Aorta (tissue), 5 donors: ENCODE results near the gene GRAMD1C. TPM values are rescaled to one million over a fixed set of nuclear protein-coding genes. Genes with fewer than 3 reads are reported as not detected.

Experiments used
- ATAC-seq: fragments of 200-7000 bp; cut with Tn5 transposase; one replicate; pipeline ENCODE4 v1.9.1; 2022; ENCODE audit warnings: moderate library complexity; ENCODE audit not compliant: low FRiP score
- DNase-seq, 2 donors: peaks; one replicate each; pipeline ENCODE4 v3.0.0-alpha.2; 2020
- H3K27ac ChIP-seq, 2 donors: one replicate each; pipeline ENCODE4 v1.5.1; 2013; ENCODE audit warnings: low read length in 2 of 2, mild to moderate bottlenecking in 2 of 2, moderate library complexity in 2 of 2, control low read depth in 1 of 2, inconsistent platforms in 1 of 2, low read depth in 1 of 2
- H3K27me3 ChIP-seq, 2 donors: one replicate each; pipeline ENCODE4 v1.6.1; 2013; ENCODE audit warnings: control low read depth in 1 of 2, low read length in 1 of 2, mild to moderate bottlenecking in 1 of 2, moderate library complexity in 1 of 2; ENCODE audit not compliant: insufficient read depth in 2 of 2, control insufficient read depth in 1 of 2
- H3K36me3 ChIP-seq, 2 donors: one replicate each; pipeline ENCODE4 v1.6.1; 2013; ENCODE audit warnings: control low read depth in 1 of 2, low read length in 1 of 2, mild to moderate bottlenecking in 1 of 2; ENCODE audit not compliant: insufficient read depth in 2 of 2, control insufficient read depth in 1 of 2
- H3K4me1 ChIP-seq, 2 donors: one replicate each; pipeline ENCODE4 v1.6.1; 2013; ENCODE audit warnings: low read length in 2 of 2, control low read depth in 1 of 2, mild to moderate bottlenecking in 1 of 2, moderate library complexity in 1 of 2; ENCODE audit not compliant: insufficient read depth in 2 of 2, control insufficient read depth in 1 of 2
- H3K4me3 ChIP-seq, 2 donors: one replicate each; pipeline ENCODE4 v1.5.1; 2013; ENCODE audit warnings: low read length in 2 of 2, control low read depth in 1 of 2, mild to moderate bottlenecking in 1 of 2
- H3K9me3 ChIP-seq: one replicate; pipeline ENCODE4 v1.6.1; 2013; ENCODE audit warnings: mild to moderate bottlenecking, low read length; ENCODE audit not compliant: control insufficient read depth
- whole genome bisulfite sequencing, 2 donors: extraction: QIAGEN DNeasy Blood & Tissue Kit; methylation state at CpG; one replicate each; pipeline ENCODE4 v1.1.7; 2013; 5-methylcytosine and 5-hydroxymethylcytosine counted together
- intact Hi-C, 2 donors: fragments of 100-400 bp; cut with DNase I; formaldehyde crosslinking; loops; one replicate each; pipeline versions ENCODE4 v1.14.2 to v1.15.0; 2022
- polyA plus RNA-seq, 2 donors: library from polyadenylated mRNA; stranded (reverse); fragments of 200-250 nt; gene quantifications; one replicate each; pipeline ENCODE4 v1.2.3, GENCODE V29; 2013
- total RNA-seq, 2 donors: library from RNA; stranded (reverse); fragmentation: NEBNext Ultra II Directional; extraction: Animal tissue kit (Norgen Biotek cat#: 25700); gene quantifications; one replicate each; pipeline ENCODE4 v1.2.1, GENCODE V29; 2021
- donor health status: healthy with polysubstance abuse.
- donor health status: Bipolar disorder and iron deficiency.
- donor health status: DM: no; HTN: no; CAD: no.
- donor health status: DM: no; HTN: no; CAD: no.
- donor health status: DM: yes; HTN: yes; CAD: no.

The GRAMD1C gene
- total and polyA plus RNA-seq, 4 donors, result 0.97 to 4.0 (median 2.6) TPM

GRCh38 chr3:113908133-113908532 lies 69.5 kb downstream of the GRAMD1C start:
- ATAC-seq (no peak), DNase-seq (no peak)
- H3K4me1 ChIP-seq, result no peaks in the 10 kb centered on the region
- no peak overlapping the region for H3K4me3 ChIP-seq
- intact Hi-C loops, result no loop called here
- H3K9me3 ChIP-seq, result no peaks in the 10 kb centered on the region
- H3K27me3 ChIP-seq, result no peaks in the 10 kb centered on the region
- H3K36me3 ChIP-seq, result no peaks in the 10 kb centered on the region
- H3K27ac ChIP-seq, result no peak overlapping the region

DNA sequence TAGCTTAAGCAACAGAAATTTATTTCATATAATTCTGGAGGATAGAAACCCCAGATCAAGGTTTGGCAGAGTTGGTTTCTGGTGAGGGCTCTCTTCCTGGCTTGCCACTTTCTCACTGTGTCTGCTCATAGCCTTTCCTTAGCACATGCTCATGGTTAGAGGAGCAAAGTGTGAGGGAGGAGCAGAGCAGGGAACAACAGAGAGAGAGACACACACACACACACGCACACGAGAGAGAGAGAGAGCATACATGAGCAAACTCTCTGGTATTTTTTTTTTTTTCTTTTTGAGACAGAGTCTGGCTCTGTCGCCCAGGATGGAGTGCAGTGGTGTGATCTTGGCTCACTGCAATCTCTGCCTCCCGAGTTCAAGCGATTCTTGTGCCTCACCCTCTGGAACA lies 72.4 kb downstream of the GRAMD1C start:
- DNase-seq (no peak), ATAC-seq (no peak)
- H3K27me3 ChIP-seq, result no peaks in the 10 kb centered on the region
- H3K9me3 ChIP-seq, result no peaks in the 10 kb centered on the region
- no peaks in the 10 kb centered on the region for H3K36me3 ChIP-seq
- intact Hi-C loops, result loop anchor here in 1 of 2 donors (5.0 to 10.0 kb wide), 2 partner anchors 74 to 176 kb away; partner anchors contain the start of gene GRAMD1C
- H3K27ac ChIP-seq, result no peak overlapping the region
- H3K4me3 ChIP-seq, result no peak overlapping the region
- no peaks in the 10 kb centered on the region for H3K4me1 ChIP-seq
- 53 to 68% methylated on average over 5 of the region's 5 CpGs for WGBS, 2 donors

- no peaks in the 10 kb centered on the region for H3K36me3 ChIP-seq
- no peak overlapping the region for H3K27ac ChIP-seq
- no peaks in the 10 kb centered on the region for H3K27me3 ChIP-seq
- ATAC-seq, result no peak
- H3K4me1 ChIP-seq, result no peaks in the 10 kb centered on the region
- intact Hi-C loops, result loop anchor here in 1 of 2 donors (5.0 to 10.0 kb wide), 2 partner anchors 75 to 178 kb away; partner anchors contain the start of gene GRAMD1C
- DNase-seq, result no peak
- WGBS, 2 donors, result 63 to 74% methylated on average over 3 of the region's 3 CpGs
- H3K9me3 ChIP-seq, result no peaks in the 10 kb centered on the region
- H3K4me3 ChIP-seq, result no peak overlapping the region
Measured at GRCh38 chr3:113912552-113913236, 74.1 kb downstream of the GRAMD1C start.

- intact Hi-C loops, result loop anchor here in 1 of 2 donors (5.0 to 10.0 kb wide), 2 partner anchors 77 to 180 kb away; partner anchors contain the start of gene GRAMD1C
- Histone ChIP-seq H3K4me1 (no peaks in the 10 kb centered on the region), H3K27ac (no peak overlapping the region), H3K27me3 (no peaks in the 10 kb centered on the region), H3K4me3 (no peak overlapping the region), H3K9me3 (no peaks in the 10 kb centered on the region), H3K36me3 (no peaks in the 10 kb centered on the region)
- WGBS, 2 donors, result 20 to 32% methylated on average over 2 of the region's 2 CpGs
- ATAC-seq (no peak), DNase-seq (no peak)
Measured at GRCh38 chr3:113914646-113915045, 76.1 kb downstream of the GRAMD1C start.

- H3K27ac ChIP-seq, result no peak overlapping the region
- no peak for ATAC-seq
- no peak overlapping the region for H3K4me3 ChIP-seq
- DNase-seq, result no peak
- WGBS, 2 donors, result 90 to 96% methylated on average over 5 of the region's 5 CpGs
- intact Hi-C loops, result no loop called here
- no peaks in the 10 kb centered on the region for H3K9me3 ChIP-seq
- H3K4me1 ChIP-seq, result no peaks in the 10 kb centered on the region
- no peaks in the 10 kb centered on the region for H3K36me3 ChIP-seq
- H3K27me3 ChIP-seq, result no peaks in the 10 kb centered on the region
Measured at GRCh38 chr3:113927556-113927955, 89.0 kb downstream of the GRAMD1C start.

DNA sequence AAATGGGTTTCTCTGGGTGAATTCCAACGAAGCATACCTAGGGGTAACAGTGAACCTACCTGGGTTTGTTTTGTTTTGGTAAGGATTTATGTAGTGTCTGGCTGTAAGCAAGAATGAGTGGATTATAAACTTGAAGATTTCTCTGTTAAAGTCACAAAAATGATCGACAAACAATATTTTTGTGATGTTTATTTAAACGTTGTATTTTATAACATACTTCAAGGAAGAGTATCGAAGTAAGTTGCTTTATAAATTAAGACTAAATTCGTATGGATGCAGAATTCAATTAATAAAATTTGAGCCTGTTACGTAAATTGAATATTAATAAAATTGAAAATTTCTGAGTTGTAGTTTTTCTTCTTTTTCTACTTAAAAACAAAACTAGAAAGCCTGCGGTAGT lies 108.2 kb downstream of the GRAMD1C start:
- Histone ChIP-seq H3K27me3 (no peaks in the 10 kb centered on the region), H3K4me1 (no peaks in the 10 kb centered on the region), H3K4me3 (peak overlapping the region in 1 of 2 donors; percentile 91), H3K36me3 (no peaks in the 10 kb centered on the region), H3K27ac (no peak overlapping the region), H3K9me3 (no peaks in the 10 kb centered on the region)
- WGBS, 2 donors, result 86 to 88% methylated on average over 7 of the region's 7 CpGs
- intact Hi-C loops, result loop anchor here in 1 of 2 donors (5.0 kb wide), 1 partner anchor 110 kb away; the partner anchor contains the start of genes CCDC191 and QTRT2
- DNase-seq (no peak), ATAC-seq (no peak)

- H3K9me3 ChIP-seq, result no peaks in the 10 kb centered on the region
- intact Hi-C loops, result loop anchor here in 1 of 2 donors (5.0 kb wide), 1 partner anchor 110 kb away; the partner anchor contains the start of genes CCDC191 and QTRT2
- H3K27ac ChIP-seq, result peak within 1 kb of the TSS in 1 of 2 donors; percentile 21
- H3K4me3 ChIP-seq, result peak within 1 kb of the TSS; percentile 58 to 91
- no peaks in the 10 kb centered on the region for H3K36me3 ChIP-seq
- WGBS, 2 donors, result 1% methylated on average over 37 to 80 of the region's 80 CpGs
- DNase-seq, result peak; percentile 63 to 90
- no peaks in the 10 kb centered on the region for H3K4me1 ChIP-seq
- H3K27me3 ChIP-seq, result no peaks in the 10 kb centered on the region
- peak; percentile 79 for ATAC-seq
Measured at GRCh38 chr3:113947372-113948014, 108.9 kb downstream of the GRAMD1C start, which contains the start of gene ZDHHC23. TSS of gene ZDHHC23 (plus strand) at chr3:113948013. CDS start at chr3:113948803, 790 bp downstream.

DNA sequence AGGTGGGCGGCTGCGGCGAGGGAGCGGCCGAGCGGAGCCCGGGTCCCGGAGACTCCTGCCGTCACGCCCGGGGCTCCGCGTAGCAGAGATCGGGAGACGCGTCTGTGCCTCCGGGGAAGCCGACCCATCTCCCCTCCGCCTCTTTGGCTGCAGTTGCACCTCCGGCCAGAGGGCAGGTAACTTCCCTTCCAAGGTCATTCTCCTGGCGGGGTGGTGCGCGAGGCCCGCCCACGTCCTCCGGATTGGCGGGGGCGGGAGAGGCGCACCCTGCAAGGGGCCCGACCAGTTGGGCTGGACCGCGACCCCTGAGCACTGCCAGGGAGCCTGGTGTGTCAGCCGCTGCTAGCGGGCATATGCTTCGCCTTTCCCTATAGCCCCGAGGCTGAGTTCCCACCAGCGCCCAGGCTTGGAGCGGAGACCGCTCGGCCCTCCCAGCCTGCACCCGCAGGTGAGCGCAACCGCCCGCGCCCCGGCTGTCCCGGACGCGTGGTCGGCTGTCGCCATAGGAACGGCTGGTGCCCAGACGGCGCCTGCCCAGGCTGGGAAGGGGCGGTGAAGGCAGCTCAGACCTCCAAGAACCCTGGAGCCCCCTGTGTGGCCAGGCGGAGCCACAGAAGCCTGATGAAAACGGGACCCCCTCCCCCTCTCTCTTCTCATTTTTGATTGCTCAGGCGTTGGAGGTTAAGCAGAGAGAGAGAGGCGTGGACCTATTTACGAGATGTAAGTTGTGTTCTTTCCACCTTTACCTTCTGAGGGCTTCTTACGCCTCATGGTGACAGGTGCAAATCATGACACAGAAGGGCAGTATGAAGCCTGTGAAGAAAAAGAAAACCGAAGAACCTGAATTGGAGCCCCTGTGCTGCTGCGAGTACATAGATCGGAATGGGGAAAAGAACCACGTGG lies 109.7 kb downstream of the GRAMD1C start:
- no peaks in the 10 kb centered on the region for H3K36me3 ChIP-seq
- H3K4me3 ChIP-seq, result peak overlapping the region; percentile 58 to 91
- intact Hi-C loops, result loop anchor here in 1 of 2 donors (5.0 kb wide), 1 partner anchor 109 kb away; the partner anchor contains the start of genes CCDC191 and QTRT2
- no peak overlapping the region for H3K27ac ChIP-seq
- no peaks in the 10 kb centered on the region for H3K4me1 ChIP-seq
- H3K27me3 ChIP-seq, result no peaks in the 10 kb centered on the region
- peak; percentile 62 for ATAC-seq
- WGBS, 2 donors, result 1% methylated on average over 53 to 65 of the region's 65 CpGs
- H3K9me3 ChIP-seq, result no peaks in the 10 kb centered on the region
- DNase-seq, result peak; percentile 49 to 78
